Activated CD8-positive, alpha-beta memory T cell treated with anti-CD3 and anti-CD28 coated beads, Interleukin-2, amount 50 U/mL, for 1 hour (primary cell): Measurements from ENCODE around the gene CALU.

ENCODE experiments used
- DNase-seq: peaks from one replicate; pipeline ENCODE4 v3.0.0-alpha.2; 2020; ENCODE audit errors: extremely low read depth

The CALU gene

DNA sequence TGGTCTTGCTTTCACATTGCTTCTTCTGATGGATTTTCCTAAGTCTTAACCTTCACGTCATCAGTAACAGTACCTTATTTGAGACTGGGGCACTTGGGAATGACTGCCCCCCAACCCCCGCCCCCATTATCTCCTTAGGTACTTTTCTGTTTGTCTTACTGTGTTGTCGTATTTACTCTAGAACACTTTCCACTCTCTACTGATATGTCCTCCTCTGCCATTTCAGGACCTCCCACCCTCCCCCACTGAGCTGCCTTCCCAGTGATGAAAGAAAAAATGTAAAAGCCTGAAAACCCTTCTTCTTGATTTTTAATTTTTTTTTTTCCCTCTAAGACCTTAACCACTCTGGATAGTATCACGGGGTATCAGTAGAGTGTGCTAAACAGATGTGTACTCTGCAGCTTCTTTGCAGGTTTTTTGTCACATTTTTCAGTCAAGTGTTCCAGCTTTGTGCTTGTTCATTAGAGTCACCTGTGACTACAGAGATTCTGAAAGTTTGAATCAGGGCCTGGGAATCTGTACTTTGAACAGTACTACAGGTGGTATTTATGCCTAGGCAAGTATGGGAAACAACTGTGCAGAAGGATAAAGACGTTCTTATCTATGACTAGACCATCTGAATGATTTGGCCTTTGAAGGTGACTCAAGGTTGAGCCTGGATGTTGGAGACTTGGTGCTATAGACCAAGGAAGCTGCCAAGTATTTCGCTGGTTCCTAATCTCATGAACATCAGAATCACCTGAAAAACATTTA, 8.3 kb downstream of the CALU start:
- DNase-seq, result no peak

DNA sequence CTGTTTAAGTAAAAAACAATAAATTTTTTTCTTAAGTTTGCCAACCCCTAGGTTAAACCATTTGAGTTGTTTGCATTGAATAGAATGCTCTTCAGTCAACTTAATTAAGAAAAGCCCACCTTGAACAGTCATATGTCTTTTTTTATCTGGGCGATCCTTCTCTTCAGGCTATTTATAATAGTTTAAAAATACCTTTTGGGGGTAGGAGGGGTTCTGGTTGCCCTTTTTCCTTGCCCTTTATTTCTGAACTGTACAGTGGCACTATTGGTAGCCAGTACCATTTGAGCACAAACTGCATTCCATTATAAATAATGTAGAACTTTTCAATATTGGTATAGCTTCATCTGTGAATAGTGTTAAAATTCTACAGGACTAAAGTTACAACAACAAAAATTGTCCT, 13.1 kb downstream of the CALU start:
- no peak for DNase-seq

DNA sequence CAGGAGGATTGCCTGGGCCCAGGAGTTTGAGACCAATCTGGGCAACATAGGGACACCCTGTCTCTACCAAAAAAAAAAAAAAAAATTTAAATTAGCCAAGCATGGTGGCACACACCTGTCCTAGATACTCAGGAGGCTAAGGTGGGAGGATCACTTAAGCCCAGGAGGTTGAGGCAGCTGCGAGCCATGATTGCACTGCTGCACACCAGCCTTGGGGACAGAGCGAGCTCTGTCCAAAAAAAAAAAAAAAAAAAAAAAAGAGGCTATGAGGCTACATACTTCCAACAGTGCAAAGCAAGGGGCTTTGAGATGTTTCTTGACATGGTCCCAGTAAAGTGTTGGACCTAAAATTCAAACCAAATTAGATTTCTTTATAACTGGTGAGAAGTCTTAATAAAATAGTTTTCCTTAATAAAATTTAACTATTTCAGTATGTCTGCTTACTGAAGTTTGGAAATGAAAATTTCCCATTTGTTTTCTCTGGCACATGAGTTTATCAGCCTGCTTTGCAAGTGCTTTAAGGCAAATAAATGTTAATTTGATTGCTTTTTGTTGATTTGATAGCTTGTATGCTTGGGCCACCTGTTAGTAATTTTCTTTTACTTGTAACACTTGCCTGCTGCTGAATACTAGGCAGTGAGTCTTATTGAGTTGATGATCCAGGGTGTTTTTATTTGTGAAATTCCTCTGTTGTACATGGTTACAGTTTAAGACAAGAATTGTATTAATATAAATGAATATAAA, 16.1 kb downstream of the CALU start:
- DNase-seq, result no peak

DNA sequence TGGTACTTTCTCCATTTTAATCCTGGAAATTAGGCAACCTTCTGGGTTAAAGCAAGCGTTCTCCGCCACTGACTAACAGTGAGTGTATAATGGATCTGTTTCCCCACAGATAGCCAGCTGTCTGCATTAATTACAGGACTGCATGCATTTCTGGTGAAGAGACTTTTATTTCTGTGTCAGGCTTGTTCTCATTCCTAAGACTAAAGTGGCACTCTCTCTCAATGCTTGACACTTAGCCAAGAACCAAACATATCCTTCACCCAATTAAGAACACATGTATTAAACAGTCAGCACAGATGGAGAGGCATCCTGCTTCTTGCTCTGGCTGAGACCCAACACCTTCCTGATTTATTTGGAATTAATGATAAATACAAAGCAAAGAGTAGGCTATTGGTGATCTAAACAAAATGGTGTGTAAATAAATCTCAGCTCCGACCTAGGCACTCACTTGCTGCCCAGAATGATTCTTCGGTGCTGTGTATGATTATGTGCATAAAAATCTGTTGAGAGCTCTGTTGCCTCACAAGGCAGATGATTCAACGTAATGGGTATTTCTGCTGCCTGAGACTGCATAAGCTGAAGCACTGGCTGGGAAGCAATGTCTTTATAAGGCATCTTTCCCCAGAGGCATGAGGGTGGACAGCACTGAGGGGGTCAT, 16.8 kb downstream of the CALU start:
- DNase-seq, result no peak

DNA sequence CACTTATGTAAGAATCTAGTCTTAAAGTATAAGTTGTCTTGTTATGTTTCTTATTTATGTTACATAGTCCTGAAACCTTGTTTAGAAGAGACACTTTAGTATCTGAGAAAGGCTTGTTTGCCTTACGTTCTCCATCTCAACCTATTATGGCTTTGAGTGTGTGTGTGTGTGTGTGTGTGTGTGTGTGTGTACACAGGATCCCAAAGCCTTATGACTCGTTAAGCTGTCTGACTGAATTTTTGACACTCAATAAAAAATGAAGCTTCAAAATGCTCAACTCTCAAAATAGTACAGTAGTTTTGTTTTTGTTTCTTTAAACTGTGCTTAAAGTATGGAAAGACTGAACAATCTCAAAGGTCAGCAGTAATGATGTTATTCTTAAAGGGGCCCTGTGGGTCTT, 18.0 kb downstream of the CALU start:
- no peak for DNase-seq

DNA sequence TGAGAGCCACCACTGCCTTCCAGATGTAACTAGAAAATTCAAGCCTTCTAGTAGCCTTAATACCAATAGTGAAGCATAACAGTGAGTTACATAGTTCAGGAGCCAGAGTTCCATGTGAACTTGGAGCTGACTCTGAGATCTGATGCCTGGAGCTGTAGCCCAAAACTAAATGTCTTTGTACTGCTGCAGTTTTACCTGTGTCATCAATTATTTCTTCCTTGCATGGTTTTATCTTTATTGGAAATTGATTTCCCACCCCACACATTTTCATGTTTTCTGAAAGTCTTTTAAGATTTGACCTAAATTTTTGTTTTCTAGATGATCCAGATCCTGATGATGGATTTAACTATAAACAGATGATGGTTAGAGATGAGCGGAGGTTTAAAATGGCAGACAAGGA, 19.4 kb downstream of the CALU start:
- no peak for DNase-seq

DNA sequence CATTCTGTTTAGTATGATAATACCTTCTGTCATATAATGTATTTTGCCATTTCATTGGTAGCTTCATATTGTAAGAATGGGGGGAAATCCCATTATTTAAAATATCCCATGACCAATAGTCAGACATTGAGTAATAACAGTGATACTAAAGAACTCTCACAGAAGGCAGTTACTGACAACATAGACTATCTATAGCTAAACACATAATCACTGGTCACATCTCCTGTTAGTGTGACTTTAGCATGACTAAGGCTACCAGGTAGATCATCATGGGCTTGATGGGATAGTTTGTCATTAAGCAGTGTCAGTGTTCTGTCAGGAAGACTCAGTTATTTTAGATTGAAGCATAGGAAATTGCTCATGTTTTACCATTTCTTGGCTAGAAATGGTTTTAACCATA, 20.1 kb downstream of the CALU start:
- no peak for DNase-seq

DNA sequence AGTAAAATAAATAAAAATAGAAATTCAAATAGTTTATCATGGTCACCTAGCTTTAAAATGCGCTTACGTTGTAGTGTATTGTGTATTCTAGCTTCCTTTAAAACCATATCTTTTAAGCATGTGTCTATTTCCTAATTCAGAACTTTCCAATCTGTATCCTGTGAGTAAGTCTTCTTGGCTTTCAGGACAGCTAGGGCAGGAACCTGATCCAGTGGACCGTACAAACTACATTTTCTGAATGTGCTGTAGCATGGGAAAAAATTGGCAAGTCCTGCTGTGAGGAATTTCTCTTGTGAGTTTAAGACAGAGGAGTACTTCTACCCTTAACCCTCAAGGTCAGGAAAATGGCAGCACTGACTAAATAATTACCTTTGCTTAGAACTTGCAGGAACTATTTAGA, 24.4 kb downstream of the CALU start:
- no peak for DNase-seq

DNA sequence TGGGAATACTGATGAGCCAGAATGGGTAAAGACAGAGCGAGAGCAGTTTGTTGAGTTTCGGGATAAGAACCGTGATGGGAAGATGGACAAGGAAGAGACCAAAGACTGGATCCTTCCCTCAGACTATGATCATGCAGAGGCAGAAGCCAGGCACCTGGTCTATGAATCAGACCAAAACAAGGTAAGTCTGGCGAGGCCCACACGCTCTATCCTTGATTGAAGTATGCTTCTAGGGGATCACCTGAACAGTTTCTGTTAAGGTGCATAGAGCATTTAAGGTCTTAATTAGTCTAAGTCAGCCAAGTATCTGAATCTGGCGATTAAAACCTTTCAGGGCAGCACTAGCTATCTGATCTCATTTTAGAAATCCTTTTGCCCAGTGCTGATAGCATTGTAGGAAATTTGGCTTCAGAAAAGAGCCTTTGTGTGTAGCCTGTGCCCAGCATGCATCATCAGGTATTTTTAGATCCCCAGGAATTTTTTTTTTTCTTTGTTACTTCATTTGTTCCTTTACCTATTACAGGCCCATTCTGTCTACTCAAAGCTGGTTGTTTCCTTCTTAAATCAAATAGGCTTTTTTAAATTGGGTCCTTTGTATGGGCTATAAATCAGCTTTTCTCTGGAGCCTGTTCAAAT, 28.4 kb downstream of the CALU start:
- no peak for DNase-seq

DNA sequence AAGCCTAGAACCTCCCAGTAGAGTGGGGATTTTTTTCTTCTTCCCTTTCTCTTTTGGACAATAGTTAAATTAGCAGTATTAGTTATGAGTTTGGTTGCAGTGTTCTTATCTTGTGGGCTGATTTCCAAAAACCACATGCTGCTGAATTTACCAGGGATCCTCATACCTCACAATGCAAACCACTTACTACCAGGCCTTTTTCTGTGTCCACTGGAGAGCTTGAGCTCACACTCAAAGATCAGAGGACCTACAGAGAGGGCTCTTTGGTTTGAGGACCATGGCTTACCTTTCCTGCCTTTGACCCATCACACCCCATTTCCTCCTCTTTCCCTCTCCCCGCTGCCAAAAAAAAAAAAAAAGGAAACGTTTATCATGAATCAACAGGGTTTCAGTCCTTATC, 31.1 kb downstream of the CALU start:
- DNase-seq, result no peak

DNA sequence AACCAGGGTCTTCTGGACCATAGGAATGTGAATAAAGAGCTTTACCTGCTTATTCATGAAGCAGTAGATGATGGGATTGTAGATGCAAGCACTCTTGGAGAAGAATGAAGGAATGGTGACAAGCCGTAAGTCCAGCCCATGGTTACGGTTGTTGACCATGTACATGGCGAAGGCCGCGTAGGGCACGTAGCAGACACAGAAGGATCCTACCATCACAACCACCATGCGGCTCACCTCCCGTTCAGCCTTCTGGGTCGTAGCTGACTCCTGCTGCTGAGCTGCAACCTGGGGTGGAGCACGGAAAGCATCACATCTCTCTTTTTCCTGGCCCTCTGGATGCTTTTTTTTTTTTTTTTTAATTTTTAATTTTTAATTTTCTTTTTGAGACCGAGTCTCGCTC, 34.4 kb downstream of the CALU start:
- DNase-seq, result no peak

DNA sequence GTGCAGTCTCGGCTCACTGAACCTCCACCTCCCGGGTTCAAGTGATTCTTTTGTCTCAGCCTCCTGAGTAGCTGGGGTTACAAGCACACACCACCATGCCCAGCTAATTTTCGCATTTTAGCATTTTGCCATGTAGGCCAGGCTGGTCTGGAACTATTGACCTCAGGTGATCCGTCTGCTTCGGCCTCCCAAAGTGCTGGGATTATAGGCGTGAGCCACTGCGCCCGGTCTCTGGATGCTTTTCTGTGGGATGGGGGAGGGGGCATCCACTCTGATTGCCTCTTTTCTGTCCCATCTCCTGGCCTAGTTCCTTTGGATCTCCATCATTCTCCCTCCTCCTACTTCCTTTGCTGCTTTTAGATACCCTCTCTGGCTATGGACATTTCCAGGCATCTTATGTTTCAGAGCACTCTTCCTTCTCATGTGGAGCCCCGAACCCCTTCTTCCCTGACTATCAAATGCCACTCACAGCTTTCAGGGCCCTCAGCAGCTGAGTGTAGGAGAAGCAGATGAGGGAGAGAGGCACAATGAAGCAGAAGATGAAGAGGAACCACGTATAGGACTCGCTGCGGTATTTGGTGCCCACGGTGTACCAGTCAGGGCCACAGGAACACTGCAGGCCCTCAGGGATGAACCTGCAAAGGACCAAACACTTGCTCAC, 35.0 kb downstream of the CALU start:
- DNase-seq, result no peak

DNA sequence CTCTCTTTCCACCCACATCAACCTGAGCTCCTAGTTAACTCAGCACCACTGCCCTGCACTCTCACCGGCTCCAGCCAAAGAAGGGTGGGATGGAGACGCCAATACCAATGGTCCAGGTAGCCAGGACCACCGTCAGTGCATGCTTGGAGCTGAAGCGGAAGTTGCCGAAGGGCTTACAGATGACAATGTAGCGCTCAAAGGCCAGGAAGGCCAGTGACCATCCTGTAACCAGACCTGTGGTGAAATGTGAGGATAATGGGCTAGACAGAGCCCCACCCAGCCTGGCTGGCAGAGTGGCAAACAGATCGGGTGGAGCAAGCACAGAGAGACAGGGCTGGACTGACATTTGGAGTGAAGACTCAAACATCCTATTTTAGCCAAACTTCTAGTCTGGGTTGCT, 35.8 kb downstream of the CALU start:
- no peak for DNase-seq

DNA sequence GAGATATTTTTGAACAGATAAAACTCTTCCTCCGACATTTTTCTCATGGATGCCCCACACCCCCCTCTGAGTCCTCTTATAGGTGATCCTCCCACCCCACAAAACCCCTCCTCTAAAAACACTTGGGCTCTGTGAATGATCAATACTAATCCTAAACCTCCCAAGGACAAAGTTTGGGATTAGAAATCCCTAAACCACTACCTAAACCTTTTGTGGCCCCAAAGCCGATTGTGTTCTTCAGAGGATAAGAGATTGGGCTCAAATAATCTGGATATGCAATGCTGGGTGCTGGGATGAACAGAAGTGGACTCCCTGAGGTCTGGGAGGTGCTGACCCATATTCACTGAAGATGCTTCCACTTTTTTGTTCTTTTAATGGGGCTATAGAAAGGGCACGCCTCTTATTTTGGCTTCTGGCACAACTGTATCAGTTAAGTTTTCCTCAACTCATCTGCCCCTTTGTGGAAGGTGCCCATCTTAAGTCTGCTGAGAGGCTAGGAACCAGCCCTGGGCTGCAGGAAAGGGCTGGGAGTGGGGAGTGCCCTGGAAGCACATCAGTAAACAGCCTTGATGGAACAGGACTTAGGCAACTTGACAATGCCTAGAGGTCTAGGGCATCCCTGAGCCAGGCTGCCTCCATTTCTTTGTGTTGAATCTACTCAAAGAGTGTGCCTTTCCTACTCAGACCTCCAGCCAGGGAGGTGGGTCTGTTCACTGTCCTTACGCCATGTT, 36.8 kb downstream of the CALU start, which contains the start of gene OPN1SW:
OPN1SW (minus strand) TSS at position 51 of the 731 bp plus-strand sequence; CDS start at position 38, 13 bp downstream.
- no peak for DNase-seq

DNA sequence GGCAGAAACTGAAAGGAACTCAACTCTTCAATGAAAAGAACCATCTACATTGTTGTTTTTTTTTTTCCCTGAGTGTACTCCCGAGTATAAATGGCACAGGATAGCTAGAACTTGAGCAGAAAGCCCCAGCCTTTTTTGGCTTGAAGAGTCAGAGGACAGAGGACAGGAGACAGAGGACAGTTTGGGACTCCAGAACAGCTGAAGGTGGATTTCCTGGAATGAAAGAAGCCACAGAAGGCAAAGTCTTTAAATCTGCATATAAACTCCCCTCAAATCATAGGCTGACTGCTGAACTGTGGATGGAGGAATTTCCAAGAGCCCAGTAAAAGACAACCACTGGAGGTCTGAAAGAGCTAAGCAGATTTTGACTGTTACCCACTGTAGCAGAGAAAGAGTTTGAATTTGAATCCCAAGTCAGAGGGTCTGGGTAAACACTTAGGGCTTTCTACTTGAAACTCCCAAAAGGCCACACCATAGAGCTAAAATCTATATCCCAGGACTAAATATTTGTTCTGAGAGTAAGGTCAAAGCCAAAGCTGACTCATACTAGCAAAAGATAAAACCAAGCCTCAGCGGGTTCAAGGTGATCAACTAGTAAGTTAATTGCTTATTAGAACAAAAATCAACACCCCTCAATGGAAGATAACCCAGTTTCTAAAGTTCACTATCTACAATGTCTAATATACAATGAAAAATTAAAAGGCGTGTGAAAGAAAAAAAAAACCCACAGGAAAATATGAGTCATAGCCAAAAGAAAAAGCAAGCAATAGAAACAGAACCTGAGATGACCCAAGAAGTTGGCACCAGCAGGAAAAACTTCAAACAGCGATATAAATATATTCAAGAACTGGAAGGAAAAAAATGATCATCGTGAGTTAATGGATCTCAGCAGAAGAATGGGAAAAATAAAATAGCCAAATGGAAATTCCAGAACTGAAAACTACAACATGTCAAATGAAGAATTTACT, 38.3 kb downstream of the CALU start:
- DNase-seq, result no peak

DNA sequence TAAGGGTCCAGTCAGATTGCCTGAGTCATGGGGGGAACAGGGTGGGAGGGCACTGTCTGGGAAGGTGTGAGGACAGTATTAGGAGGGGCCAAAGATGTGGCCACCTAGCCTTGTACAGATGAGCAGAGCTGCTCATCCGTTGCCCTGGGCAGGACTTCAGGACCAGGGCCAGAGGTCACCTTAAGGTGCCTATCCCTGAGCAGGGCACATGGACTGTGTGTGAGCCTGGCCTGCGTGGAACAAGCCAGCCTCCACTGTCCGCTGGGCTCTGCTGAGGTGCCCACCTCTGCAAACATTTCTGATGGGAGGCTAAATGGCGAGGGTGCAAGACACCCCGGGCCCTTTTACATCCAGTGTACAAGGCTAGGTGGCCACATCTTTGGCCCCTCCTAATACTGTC, 39.8 kb downstream of the CALU start:
- no peak for DNase-seq

DNA sequence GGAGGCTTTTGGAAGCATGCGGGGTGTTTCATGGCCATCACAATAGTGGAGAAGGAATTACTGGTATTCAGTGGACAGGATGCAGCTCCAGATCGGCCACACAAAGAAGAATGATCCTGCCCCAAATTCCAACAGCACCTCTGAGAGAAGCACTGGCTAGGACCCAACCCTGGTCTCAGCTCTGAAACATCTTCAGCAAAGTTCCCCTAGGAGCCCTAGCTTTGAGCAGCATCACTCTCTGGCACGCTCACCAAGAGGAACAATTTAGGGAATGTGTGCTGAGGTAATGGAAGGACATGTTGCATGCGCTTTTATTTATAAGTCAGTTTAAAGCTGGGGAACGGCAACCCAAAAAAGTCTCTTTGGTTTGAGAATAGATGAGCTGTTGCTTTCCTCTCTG, 42.0 kb downstream of the CALU start:
- DNase-seq, result no peak

DNA sequence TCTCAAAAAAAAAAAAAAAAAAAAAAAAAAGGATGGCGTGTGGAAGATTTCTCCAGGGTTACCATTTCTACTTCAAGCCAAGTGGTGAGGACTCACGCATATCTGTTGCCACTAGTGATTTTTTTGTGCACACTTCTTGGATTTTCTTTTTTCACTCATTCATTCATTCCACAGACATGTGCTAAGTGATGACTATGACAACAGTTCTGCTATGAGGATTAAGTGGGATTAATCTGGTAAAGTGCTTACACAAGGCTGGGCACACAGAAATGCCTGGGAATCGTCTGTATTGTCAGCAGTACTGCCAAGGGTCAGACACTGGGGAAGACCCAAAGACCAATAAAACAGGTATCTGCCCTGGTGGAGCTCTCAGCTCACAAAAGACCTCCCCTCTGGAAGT, 42.7 kb downstream of the CALU start:
- no peak for DNase-seq

DNA sequence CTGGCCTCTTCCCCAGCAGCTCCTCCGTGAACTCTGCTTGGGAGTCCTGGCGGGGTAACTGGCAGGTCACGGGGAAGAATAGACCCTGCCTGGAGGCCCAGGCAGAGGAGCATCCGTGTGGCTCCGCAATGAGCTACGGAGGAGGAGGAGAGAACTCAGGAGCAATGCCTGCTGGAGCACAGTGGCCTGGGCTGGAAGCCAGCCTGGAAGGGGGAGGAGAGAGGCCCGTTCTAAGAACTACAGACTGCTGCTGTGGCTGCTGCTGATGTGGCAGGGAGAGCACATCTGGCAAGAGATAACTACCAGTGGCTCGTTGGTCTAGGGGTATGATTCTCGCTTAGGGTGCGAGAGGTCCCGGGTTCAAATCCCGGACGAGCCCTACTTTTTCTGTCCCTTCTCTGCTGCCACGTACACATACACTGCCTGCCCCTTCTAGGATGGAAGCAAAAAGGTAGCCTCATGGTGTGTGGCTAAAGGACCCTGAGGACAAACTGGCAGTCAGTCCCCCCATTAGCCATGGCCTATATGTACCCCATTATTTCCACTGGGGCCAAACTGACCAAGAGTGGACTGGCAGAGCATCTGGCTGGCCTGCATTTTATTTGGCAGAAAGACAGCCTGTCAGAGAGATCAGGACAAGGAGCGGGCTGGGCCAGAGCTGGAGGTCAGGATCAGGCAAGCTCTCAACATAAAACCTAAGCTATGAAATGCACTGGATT, 44.1 kb downstream of the CALU start:
- DNase-seq, result no peak
